ENCODE measurements around the gene GPR27.

DNA sequence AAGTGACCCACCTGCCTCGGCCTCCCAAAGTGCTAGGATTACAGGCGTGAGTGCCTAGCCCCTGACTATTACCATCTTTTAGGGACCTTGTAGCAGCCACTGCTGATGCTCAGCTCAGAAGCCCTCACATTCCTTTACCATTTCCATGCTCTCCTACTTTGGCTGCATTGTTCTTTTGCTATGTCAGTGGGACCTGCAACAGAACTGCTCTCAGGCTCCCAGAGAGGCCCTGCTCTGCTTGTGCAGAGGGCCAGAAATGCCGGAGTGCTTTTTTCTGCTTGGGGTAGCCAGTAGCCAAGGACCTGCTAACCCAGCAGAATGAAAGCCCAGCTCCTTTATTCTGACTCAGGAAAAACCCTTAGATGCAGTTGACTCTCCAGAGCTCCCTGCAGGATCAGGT lies 49.6 kb downstream of the GPR27 start:
- TF ChIP-seq, protein P1, sequence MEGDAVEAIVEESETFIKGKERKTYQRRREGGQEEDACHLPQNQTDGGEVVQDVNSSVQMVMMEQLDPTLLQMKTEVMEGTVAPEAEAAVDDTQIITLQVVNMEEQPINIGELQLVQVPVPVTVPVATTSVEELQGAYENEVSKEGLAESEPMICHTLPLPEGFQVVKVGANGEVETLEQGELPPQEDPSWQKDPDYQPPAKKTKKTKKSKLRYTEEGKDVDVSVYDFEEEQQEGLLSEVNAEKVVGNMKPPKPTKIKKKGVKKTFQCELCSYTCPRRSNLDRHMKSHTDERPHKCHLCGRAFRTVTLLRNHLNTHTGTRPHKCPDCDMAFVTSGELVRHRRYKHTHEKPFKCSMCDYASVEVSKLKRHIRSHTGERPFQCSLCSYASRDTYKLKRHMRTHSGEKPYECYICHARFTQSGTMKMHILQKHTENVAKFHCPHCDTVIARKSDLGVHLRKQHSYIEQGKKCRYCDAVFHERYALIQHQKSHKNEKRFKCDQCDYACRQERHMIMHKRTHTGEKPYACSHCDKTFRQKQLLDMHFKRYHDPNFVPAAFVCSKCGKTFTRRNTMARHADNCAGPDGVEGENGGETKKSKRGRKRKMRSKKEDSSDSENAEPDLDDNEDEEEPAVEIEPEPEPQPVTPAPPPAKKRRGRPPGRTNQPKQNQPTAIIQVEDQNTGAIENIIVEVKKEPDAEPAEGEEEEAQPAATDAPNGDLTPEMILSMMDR (conservative IDR thresholded peaks at IDR 0.05 in 1 of 2, IDR thresholded peaks at IDR 0.05 in 1 of 2; ENCODE audit: extremely low read depth in 1 of 2, insufficient read depth in 1 of 2, low read depth in 1 of 2, low read length in 2 of 2): no peak
- TF ChIP-seq EZH2 (IDR thresholded peaks at IDR 0.05; ENCODE audit: borderline replicate concordance, low read length): no peak
